ENCODE results near the gene OR1I1. TPM values are rescaled to one million over a fixed set of nuclear protein-coding genes. Genes with fewer than 3 reads are reported as not detected.

OR1I1 gene
- total and polyA plus RNA-seq, 2 experiments from 2014 or later: not detected

DNA sequence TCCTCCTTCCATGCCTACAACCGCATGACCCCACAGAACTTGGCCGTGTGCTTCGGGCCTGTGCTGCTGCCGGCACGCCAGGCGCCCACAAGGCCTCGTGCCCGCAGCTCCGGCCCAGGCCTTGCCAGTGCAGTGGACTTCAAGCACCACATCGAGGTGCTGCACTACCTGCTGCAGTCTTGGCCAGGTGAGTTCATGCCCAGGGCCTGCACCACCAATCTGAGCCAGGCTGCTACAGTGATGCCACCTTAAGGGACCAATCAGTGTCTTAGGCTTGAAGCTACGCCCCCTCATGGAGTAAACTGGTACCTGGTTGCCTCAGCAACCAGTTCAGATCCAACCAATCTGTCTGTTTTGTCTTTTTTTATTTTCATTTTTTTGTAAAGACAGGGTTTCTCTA, 30.4 kb downstream of the OR1I1 start:
- no peak overlapping the region for H3K4me2 ChIP-seq
- H2AFZ ChIP-seq: no peak overlapping the region
- H3K27me3 ChIP-seq: no peaks in the 10 kb centered on the region
- no peaks in the 10 kb centered on the region for H3K9me2 ChIP-seq (replicated peaks; ENCODE audit: insufficient read depth)
- no peak overlapping the region for H3K27ac ChIP-seq
- no peaks in the 10 kb centered on the region for H4K20me1 ChIP-seq (ENCODE audit: insufficient read depth, poor library complexity, severe bottlenecking)
- TF ChIP-seq EZH2phosphoT487 (IDR thresholded peaks at IDR 0.05; ENCODE audit: low read depth, severe bottlenecking, unreplicated experiment): no peak
- no peak for TF ChIP-seq EZH2 (IDR thresholded peaks at IDR 0.05; ENCODE audit: borderline replicate concordance)
- no peak for TF ChIP-seq CTCF (IDR thresholded peaks at IDR 0.05; ENCODE audit: poor library complexity)
- H3K4me1 ChIP-seq (ENCODE audit: insufficient read depth): no peaks in the 10 kb centered on the region
- no peaks in the 10 kb centered on the region for H3K9me3 ChIP-seq (ENCODE audit: low read depth)
- 96% methylated on average over 11 of the region's 11 CpGs for WGBS (ENCODE audit: low lambda C conversion rate, missing lambda C conversion rate)
- H3K79me2 ChIP-seq: peaks cover 12% of the 10 kb centered on the region
- no peaks in the 10 kb centered on the region for H3K36me3 ChIP-seq (replicated peaks; ENCODE audit: insufficient read depth, low read depth)
- H3K4me3 ChIP-seq: no peak overlapping the region
- DNase-seq (ENCODE audit: low spot score): no peak

DNA sequence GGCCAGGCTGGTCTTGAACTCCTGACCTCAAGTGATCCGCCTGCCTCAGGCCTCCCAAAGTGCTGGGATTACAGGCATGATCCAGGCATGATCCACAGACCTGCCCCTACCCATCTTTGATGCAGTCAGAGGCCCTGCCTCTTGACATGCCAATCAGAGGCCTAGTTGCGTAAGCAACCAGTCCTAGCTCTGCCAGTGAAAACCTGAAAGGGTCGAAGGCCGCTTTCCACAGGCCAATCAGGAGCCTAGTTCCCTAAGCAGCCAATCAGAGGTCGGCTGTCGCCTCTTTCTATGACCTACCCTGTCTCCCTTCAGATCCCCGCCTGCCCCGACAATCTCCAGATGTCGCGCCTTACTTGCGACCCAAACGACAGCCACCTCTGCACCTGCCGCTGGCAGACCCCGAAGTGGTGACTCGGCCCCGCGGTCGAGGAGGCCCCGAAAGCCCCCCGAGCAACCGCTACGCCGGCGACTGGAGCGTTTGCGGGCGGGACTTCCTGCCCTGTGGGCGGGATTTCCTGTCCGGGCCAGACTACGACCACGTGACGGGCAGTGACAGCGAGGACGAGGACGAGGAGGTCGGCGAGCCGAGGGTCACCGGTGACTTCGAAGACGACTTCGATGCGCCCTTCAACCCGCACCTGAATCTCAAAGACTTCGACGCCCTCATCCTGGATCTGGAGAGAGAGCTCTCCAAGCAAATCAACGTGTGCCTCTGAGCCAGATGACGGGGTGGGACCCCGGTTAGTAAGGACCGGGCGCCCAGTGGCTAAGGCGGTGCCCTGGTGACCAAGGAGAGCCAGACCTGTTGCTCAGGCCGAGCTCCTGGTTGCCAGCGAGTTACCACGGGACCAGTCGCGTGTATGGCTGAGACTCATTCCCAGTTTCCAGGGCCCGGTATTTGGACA, 31.5 kb downstream of the OR1I1 start:
- Histone ChIP-seq H3K27me3 (no peaks in the 10 kb centered on the region), H3K79me2 (peaks cover 5% of the 10 kb centered on the region), H3K4me1 (ENCODE audit: insufficient read depth) (no peaks in the 10 kb centered on the region), H3K9me2 (replicated peaks; ENCODE audit: insufficient read depth) (no peaks in the 10 kb centered on the region), H3K36me3 (replicated peaks; ENCODE audit: insufficient read depth, low read depth) (no peaks in the 10 kb centered on the region), H2AFZ (no peak overlapping the region), H3K27ac (no peak overlapping the region), H3K9me3 (ENCODE audit: low read depth) (no peaks in the 10 kb centered on the region), H4K20me1 (ENCODE audit: insufficient read depth, poor library complexity, severe bottlenecking) (no peaks in the 10 kb centered on the region), H3K4me2 (no peak overlapping the region), H3K4me3 (no peak overlapping the region)
- WGBS (ENCODE audit: low lambda C conversion rate, missing lambda C conversion rate): 96% methylated on average over 55 of the region's 58 CpGs
- no peak for TF ChIP-seq EZH2phosphoT487 (IDR thresholded peaks at IDR 0.05; ENCODE audit: low read depth, severe bottlenecking, unreplicated experiment)
- no peak for TF ChIP-seq CTCF (IDR thresholded peaks at IDR 0.05; ENCODE audit: poor library complexity)
- TF ChIP-seq EZH2 (IDR thresholded peaks at IDR 0.05; ENCODE audit: borderline replicate concordance): no peak
- no peak for DNase-seq (ENCODE audit: low spot score)

DNA sequence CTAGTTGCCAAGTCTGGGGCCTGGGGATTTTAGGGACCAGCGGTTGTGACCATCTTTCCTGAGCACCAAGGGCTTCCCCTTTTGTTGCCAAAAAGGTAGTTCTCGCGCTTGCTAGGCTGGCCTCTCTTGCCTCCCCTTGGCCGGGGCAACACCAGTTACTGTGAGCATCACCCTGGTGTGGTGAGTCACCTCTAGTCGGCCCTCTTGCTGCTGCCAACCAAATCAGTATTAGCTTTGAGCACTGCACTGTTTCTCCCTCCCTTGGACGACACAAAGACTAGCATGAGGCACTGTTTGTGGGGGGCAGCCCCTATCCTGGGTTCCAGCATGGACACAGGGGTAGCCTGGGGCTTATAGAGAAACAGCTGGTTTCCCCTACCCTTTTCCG, 32.1 kb downstream of the OR1I1 start:
- Histone ChIP-seq H3K4me2 (no peak overlapping the region), H3K27me3 (no peaks in the 10 kb centered on the region), H4K20me1 (ENCODE audit: insufficient read depth, poor library complexity, severe bottlenecking) (no peaks in the 10 kb centered on the region), H3K4me3 (no peak overlapping the region), H3K4me1 (ENCODE audit: insufficient read depth) (no peaks in the 10 kb centered on the region), H3K9me3 (ENCODE audit: low read depth) (no peaks in the 10 kb centered on the region), H3K9me2 (replicated peaks; ENCODE audit: insufficient read depth) (no peaks in the 10 kb centered on the region), H2AFZ (no peak overlapping the region), H3K79me2 (no peaks in the 10 kb centered on the region), H3K27ac (no peak overlapping the region), H3K36me3 (replicated peaks; ENCODE audit: insufficient read depth, low read depth) (no peaks in the 10 kb centered on the region)
- no peak for TF ChIP-seq EZH2 (IDR thresholded peaks at IDR 0.05; ENCODE audit: borderline replicate concordance)
- no peak for TF ChIP-seq EZH2phosphoT487 (IDR thresholded peaks at IDR 0.05; ENCODE audit: low read depth, severe bottlenecking, unreplicated experiment)
- TF ChIP-seq CTCF (IDR thresholded peaks at IDR 0.05; ENCODE audit: poor library complexity): no peak
- WGBS (ENCODE audit: low lambda C conversion rate, missing lambda C conversion rate): 90% methylated on average over 7 of the region's 7 CpGs
- no peak for DNase-seq (ENCODE audit: low spot score)

Measured in hepatocyte (in vitro differentiated cells).